ENCODE measurements around the gene MRPL37.

Gene MRPL37

DNA sequence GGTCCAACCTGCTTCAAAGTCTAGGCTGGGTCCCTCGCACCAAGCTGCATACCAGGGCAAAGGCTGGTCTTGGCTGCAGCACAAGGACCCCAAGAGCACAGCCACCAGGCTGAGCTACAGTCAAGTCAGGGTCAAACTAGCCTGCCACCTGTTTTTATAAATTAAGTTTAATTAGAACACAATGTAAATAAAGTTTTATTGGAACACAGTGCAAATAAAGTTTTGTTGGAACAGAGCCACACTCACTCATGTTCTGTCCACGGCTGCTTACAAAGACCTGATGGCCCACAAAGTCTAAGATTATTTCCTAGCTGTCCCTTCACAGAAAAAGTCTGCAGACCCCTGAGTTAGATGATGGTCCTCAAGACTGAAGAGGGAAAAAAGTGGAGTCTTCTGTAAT lies 66.2 kb downstream of the MRPL37 start:
- no peak for DNase-seq

DNA sequence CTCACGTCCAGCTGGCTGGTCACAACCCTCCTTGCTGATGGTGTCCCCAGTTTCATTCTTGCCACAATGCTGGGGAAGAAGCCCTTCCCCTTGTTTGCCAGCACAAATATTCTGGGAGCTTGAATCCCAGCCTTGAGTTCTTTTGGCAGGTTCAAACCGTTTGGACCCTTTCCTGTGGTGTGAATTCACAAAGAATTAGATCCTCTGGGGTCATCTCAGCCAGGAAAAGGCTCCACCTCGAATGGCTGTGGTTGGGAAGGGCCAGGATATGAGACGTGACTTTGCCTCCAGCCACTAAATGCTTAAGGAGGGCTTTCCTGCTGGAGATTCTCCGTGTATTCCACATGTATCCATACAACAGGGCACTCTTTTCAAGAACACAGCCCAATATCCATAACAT lies 66.9 kb downstream of the MRPL37 start:
- no peak for DNase-seq

Measured in stimulated activated naive CD4-positive, alpha-beta T cell (primary cell).